ENCODE measurements around the gene PLEKHS1.

DNA sequence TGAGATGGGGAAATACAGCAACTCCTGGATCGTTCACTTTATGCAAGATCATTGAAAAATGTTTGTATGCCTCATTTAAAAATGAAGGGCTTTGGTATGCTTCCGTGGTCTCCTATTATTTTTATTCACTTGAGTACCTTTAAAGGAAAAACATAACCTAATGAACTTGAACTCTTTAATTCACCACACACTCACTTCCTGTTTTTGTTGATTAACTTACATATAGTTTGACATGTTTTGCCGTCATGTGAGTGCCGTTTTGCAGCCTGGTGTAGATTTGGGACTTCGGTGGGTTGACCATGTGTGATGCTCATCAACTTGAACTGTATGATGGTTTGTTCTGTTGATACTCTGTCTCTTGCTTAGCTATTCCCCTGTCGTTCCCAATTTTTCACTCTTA, 42.8 kb upstream of the PLEKHS1 start:
- TF ChIP-seq, protein P1, sequence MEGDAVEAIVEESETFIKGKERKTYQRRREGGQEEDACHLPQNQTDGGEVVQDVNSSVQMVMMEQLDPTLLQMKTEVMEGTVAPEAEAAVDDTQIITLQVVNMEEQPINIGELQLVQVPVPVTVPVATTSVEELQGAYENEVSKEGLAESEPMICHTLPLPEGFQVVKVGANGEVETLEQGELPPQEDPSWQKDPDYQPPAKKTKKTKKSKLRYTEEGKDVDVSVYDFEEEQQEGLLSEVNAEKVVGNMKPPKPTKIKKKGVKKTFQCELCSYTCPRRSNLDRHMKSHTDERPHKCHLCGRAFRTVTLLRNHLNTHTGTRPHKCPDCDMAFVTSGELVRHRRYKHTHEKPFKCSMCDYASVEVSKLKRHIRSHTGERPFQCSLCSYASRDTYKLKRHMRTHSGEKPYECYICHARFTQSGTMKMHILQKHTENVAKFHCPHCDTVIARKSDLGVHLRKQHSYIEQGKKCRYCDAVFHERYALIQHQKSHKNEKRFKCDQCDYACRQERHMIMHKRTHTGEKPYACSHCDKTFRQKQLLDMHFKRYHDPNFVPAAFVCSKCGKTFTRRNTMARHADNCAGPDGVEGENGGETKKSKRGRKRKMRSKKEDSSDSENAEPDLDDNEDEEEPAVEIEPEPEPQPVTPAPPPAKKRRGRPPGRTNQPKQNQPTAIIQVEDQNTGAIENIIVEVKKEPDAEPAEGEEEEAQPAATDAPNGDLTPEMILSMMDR (conservative IDR thresholded peaks at IDR 0.05) = no peak
- no peak for TF ChIP-seq EZH2 (IDR thresholded peaks at IDR 0.05; ENCODE audit: low read depth)

Measured in PC-9 (cell line).